ENCODE results near the gene ABCD3. TPM values are rescaled to one million over a fixed set of nuclear protein-coding genes. Genes with fewer than 3 reads are reported as not detected.

The ABCD3 gene
- polyA plus RNA-seq, 1 of the 3 experiments (the other 2 are of a cell fraction): 6.5 TPM

DNA sequence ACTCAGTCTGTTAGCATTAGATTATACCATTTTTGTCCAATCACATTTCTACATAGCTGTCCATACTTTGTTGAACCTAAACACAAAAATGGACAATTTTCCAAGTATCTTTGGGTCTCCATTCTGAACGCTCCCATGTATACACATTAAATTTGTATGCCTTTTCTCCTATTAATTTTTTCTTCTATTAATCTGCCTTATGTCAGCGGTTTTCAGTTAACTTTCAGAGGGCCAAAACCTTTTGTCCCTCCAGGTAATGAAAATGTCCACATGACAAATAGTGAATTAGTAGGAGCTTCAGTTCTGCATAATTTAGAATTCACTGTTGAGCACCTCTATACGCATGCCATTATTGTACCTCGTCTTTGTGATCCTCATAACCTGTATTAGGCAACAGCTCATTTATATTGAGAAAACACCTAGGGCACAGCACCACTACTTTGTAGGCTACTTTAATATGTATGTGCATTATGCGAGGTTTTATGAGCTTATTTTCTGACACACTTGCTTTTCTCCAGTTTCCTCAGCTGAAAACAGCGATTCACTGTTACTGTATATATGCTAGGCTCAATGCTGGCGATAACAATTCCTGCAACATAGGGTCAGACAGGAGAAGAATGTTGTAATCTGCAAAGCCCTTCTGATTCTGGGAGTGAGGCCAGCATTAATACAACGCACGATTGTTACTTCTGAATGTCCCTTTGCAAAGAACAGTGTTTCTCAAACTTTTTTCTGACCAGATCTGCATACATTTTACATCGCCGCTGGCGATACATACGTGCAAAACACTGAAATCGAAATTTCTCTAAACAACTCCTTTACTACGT, 1.1 kb upstream of the ABCD3 start (continued):
- TF ChIP-seq FOXM1 (IDR thresholded peaks at IDR 0.05; ENCODE audit: low read depth): no peak

DNA sequence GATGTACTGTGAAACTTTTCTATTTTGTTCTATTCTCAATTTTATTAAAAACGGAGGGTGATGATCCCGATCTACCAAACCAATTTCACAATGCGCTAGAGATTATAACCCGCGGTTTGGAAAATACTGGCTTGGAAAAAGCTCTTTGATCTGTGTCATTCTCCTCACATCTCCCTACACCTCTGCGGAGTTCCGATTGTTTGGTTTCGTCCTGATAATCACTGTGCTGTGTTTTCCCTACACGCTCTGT, 536 bp upstream of the ABCD3 start:
- POLR2A ChIA-PET: interaction anchor here (0.6 to 1.9 kb wide), 4 partner anchors 13 to 870 kb away, joined by 3 to 5 read pairs (median 4); no protein-coding TSS in a partner anchor
- no peak for TF ChIP-seq CHD2 (IDR thresholded peaks at IDR 0.05; ENCODE audit: low read length, partially characterized antibody)
- TF ChIP-seq FOXM1 (IDR thresholded peaks at IDR 0.05; ENCODE audit: low read depth): no peak
- TF ChIP-seq MXI1 (IDR thresholded peaks at IDR 0.05; ENCODE audit: low read depth, low read length): no peak; the same call in 1 of the 2 replicates
- no peak for TF ChIP-seq RFX5 (IDR thresholded peaks at IDR 0.05; ENCODE audit: low read length)
- no peak for TF ChIP-seq TEAD4 (IDR thresholded peaks at IDR 0.05; ENCODE audit: borderline replicate concordance, insufficient read depth)
- TF ChIP-seq RAD21 (IDR thresholded peaks at IDR 0.05; ENCODE audit: low read length): no peak
- no peak for TF ChIP-seq POLR2AphosphoS5 (IDR thresholded peaks at IDR 0.05; ENCODE audit: low read depth, low read length)
- TF ChIP-seq, protein P1, sequence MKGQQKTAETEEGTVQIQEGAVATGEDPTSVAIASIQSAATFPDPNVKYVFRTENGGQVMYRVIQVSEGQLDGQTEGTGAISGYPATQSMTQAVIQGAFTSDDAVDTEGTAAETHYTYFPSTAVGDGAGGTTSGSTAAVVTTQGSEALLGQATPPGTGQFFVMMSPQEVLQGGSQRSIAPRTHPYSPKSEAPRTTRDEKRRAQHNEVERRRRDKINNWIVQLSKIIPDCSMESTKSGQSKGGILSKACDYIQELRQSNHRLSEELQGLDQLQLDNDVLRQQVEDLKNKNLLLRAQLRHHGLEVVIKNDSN (IDR thresholded peaks at IDR 0.05; ENCODE audit: borderline replicate concordance, low read depth): no peak
- TF ChIP-seq RXRA (IDR thresholded peaks at IDR 0.05; ENCODE audit: borderline replicate concordance, low read depth): no peak
- TF ChIP-seq TCF12 (IDR thresholded peaks at IDR 0.05): no peak
- TF ChIP-seq, protein P2, sequence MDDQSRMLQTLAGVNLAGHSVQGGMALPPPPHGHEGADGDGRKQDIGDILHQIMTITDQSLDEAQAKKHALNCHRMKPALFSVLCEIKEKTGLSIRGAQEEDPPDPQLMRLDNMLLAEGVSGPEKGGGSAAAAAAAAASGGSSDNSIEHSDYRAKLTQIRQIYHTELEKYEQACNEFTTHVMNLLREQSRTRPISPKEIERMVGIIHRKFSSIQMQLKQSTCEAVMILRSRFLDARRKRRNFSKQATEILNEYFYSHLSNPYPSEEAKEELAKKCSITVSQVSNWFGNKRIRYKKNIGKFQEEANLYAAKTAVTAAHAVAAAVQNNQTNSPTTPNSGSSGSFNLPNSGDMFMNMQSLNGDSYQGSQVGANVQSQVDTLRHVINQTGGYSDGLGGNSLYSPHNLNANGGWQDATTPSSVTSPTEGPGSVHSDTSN (IDR thresholded peaks at IDR 0.05): no peak
- no peak for TF ChIP-seq YY1 (IDR thresholded peaks at IDR 0.05; ENCODE audit: low read depth)
- TF ChIP-seq, protein P3, sequence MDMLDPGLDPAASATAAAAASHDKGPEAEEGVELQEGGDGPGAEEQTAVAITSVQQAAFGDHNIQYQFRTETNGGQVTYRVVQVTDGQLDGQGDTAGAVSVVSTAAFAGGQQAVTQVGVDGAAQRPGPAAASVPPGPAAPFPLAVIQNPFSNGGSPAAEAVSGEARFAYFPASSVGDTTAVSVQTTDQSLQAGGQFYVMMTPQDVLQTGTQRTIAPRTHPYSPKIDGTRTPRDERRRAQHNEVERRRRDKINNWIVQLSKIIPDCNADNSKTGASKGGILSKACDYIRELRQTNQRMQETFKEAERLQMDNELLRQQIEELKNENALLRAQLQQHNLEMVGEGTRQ (IDR thresholded peaks at IDR 0.05; ENCODE audit: borderline replicate concordance, low read depth, low read length): no peak
- peak overlapping the region; percentile 85 to 98 for H3K27ac ChIP-seq (ENCODE audit: low read depth in 2 of 2, low read length in 1 of 2)
- no peaks in the 10 kb centered on the region for H3K9me3 ChIP-seq
- peak overlapping the region; percentile 64 for H3K4me2 ChIP-seq
- peak overlapping the region; percentile 78 to 96 for H3K4me3 ChIP-seq (ENCODE audit: low read depth in 2 of 2, low read length in 1 of 2)
- no peaks in the 10 kb centered on the region for H3K27me3 ChIP-seq (ENCODE audit: insufficient read depth)
- no peak for DNase-seq
- H3F3A ChIP-seq (replicated peaks; ENCODE audit: insufficient read depth): peaks cover 12% of the 10 kb centered on the region
- CTCF ChIA-PET: interaction anchor here (1.0 to 2.1 kb wide), 7 partner anchors 10 to 392 kb away, joined by 3 to 11 read pairs (median 3); no protein-coding TSS in a partner anchor
- H3K9ac ChIP-seq: peak overlapping the region; percentile 80
- H2AFZ ChIP-seq (ENCODE audit: low read depth): peak overlapping the region; percentile 95
- H3K9me2 ChIP-seq: no peaks in the 10 kb centered on the region
- peaks cover 22 to 24% of the 10 kb centered on the region in 2 experiments for H3K4me1 ChIP-seq (ENCODE audit: control insufficient read depth in 1 of 2, insufficient read depth in 2 of 2, low read depth in 1 of 2, low read length in 1 of 2)
- WGBS (ENCODE audit: low lambda C conversion rate): 0% methylated on average over 9 of the region's 9 CpGs
- peaks cover 37% of the 10 kb centered on the region for H3K79me2 ChIP-seq (ENCODE audit: insufficient read depth)
- peaks cover 14% of the 10 kb centered on the region for H4K20me1 ChIP-seq (ENCODE audit: insufficient read depth)
- no peaks in the 10 kb centered on the region for H3K36me3 ChIP-seq (replicated peaks in 1 of 2; ENCODE audit: control insufficient read depth in 1 of 2, insufficient read depth in 2 of 2, low read length in 1 of 2)
